K562 (cell line): ENCODE results near the gene ANP32B. TPM values are rescaled to one million over a fixed set of nuclear protein-coding genes. Genes with fewer than 3 reads are reported as not detected.

Source experiments
- CBX1 ChIP-seq: sonication (generic); IDR thresholded peaks from 2 replicates; pipeline ENCODE4 v1.6.1; 2016; ENCODE audit warnings: antibody characterized with exemption, low read depth, mild to moderate bottlenecking
- EP300 ChIP-seq: IDR thresholded peaks from 2 replicates; pipeline ENCODE4 v1.6.1; 2012; ENCODE audit warnings: low read length, improper control_type of control experiment
- FOXK2 ChIP-seq, 2 experiments: fragments of 450-650 bp; IDR thresholded peaks in 1 of 2; conservative IDR thresholded peaks in 1 of 2; 2 replicates each; pipeline ENCODE4 v1.6.1; 2016; ENCODE audit warnings: low read depth in 2 of 2, mild to moderate bottlenecking in 1 of 2
- GMEB1 ChIP-seq: fragments of 250-450 bp; sonication (Bioruptor Pico); IDR thresholded peaks from 2 replicates; pipeline ENCODE4 v1.4.0; 2020; ENCODE audit warnings: mild to moderate bottlenecking
- KDM4B ChIP-seq, 2 experiments: fragments of 450-650 bp in 1 of 2; sonication (generic) in 1 of 2; IDR thresholded peaks; 2 replicates each; pipeline ENCODE4 v1.6.1; 2016 to 2017; ENCODE audit warnings: borderline replicate concordance in 2 of 2, antibody characterized with exemption in 1 of 2, low read depth in 1 of 2, mild to moderate bottlenecking in 1 of 2
- L3MBTL2 ChIP-seq: fragments of 450-650 bp; IDR thresholded peaks from 2 replicates; pipeline ENCODE4 v1.6.1; 2016; ENCODE audit warnings: mild to moderate bottlenecking, moderate library complexity
- MAFF ChIP-seq: IDR thresholded peaks from 2 replicates; pipeline ENCODE4 v1.6.1; 2012; ENCODE audit warnings: low read length, improper control_type of control experiment
- MLX ChIP-seq, 2 experiments: fragments of 450-650 bp in 1 of 2; sonication (generic) in 1 of 2; formaldehyde crosslinking; conservative IDR thresholded peaks; 2 replicates each; pipeline versions ENCODE4 v1.4.0 to v1.8.1; 2020 to 2022; ENCODE audit warnings: mild to moderate bottlenecking in 1 of 2, missing genetic modification reagents in 1 of 2
- NCOA4 ChIP-seq: fragments of 450-650 bp; IDR thresholded peaks from 2 replicates; pipeline ENCODE4 v1.6.1; 2018; ENCODE audit warnings: mild to moderate bottlenecking; ENCODE audit not compliant: partially characterized antibody
- NKRF ChIP-seq: fragments of 450-650 bp; IDR thresholded peaks from 2 replicates; pipeline ENCODE4 v1.6.1; 2016; ENCODE audit warnings: borderline replicate concordance
- PHB ChIP-seq: fragments of 250-450 bp; sonication (Bioruptor Pico); IDR thresholded peaks from 2 replicates; pipeline ENCODE4 v1.5.0; 2021
- POLR2A ChIP-seq: fragments of 450-650 bp; conservative IDR thresholded peaks from 2 replicates; pipeline ENCODE4 v1.6.1; 2016
- POLR2AphosphoS2 ChIP-seq: IDR thresholded peaks from 2 replicates; pipeline ENCODE4 v1.6.1; 2012; ENCODE audit warnings: low read length, improper control_type of control experiment
- POLR2G ChIP-seq: fragments of 200-400 bp; formaldehyde crosslinking; IDR thresholded peaks from 2 replicates; pipeline ENCODE4 v1.6.1; 2017; ENCODE audit warnings: low read depth, mild to moderate bottlenecking, antibody characterized with exemption, low read length, moderate library complexity
- PREB ChIP-seq: sonication (generic); formaldehyde crosslinking; IDR thresholded peaks from 2 replicates; pipeline ENCODE4 v1.8.1; 2023; ENCODE audit warnings: mild to moderate bottlenecking, missing genetic modification reagents
- PRPF4 ChIP-seq: fragments of 200-400 bp; formaldehyde crosslinking; IDR thresholded peaks from one replicate; pipeline ENCODE4 v1.6.1; 2017; ENCODE audit warnings: low read length, low read depth, mild to moderate bottlenecking; ENCODE audit not compliant: insufficient read depth, poor library complexity, severe bottlenecking
- RUNX1 ChIP-seq: sonication (generic); IDR thresholded peaks from 2 replicates; pipeline ENCODE4 v1.6.1; 2016; ENCODE audit warnings: antibody characterized with exemption, low read depth
- TAF15 ChIP-seq: fragments of 200-400 bp; formaldehyde crosslinking; IDR thresholded peaks from 2 replicates; pipeline ENCODE4 v1.6.1; 2017; ENCODE audit warnings: mild to moderate bottlenecking, low read depth, low read length, moderate library complexity
- XRCC5 ChIP-seq: fragments of 200-400 bp; formaldehyde crosslinking; IDR thresholded peaks from 2 replicates; pipeline ENCODE4 v1.6.1; 2017; ENCODE audit warnings: low read depth, mild to moderate bottlenecking, low read length
- ZNF24 ChIP-seq: fragments of 450-650 bp; IDR thresholded peaks from 2 replicates; pipeline ENCODE4 v1.6.1; 2016
- ZNF311 ChIP-seq: fragments of 250-450 bp; sonication (Bioruptor Pico); IDR thresholded peaks from 2 replicates; pipeline ENCODE4 v1.4.0; 2020; ENCODE audit warnings: mild to moderate bottlenecking, moderate library complexity
- polyA plus RNA-seq, 8 experiments: library from polyadenylated mRNA; depleted of rRNA in 4 of 8; stranded (reverse) in 5 of 8; unstranded in 3 of 8; fragments of >200 nt; fragmentation: Nextera tagmentation in 2 of 8; fragmentation: Illumina TruSeq in 1 of 8; extraction: Ambion mirVana in 2 of 8; extraction: Trizol in 1 of 8; gene quantifications; 2 replicates each; pipeline versions ENCODE4 v1.2.1 to v1.2.3, GENCODE V29; 2011 to 2014; ENCODE audit warnings: inconsistent platforms in 1 of 8, missing spikeins in 1 of 8
- total RNA-seq, 7 experiments: library from RNA; depleted of rRNA in 6 of 7; stranded (reverse); fragments of >200 nt in 6 of 7; fragmentation: Illumina TruSeq in 2 of 7; extraction: Trizol in 2 of 7; gene quantifications; 2 replicates each; pipeline versions ENCODE4 v1.2.1 to v1.2.3, GENCODE V29; 2011 to 2021; ENCODE audit warnings: low replicate concordance in 1 of 7
- TF ChIP-seq, protein P1 (sequence below): fragments of 450-650 bp; formaldehyde crosslinking; IDR thresholded peaks from 2 replicates; pipeline ENCODE4 v1.4.0; 2022; ENCODE audit warnings: mild to moderate bottlenecking, moderate library complexity

The ANP32B gene
- total and polyA plus RNA-seq, 9 of the 15 experiments (the other 6 are each of a cell fraction or from before 2014, with no cell fraction given) = 68.9 to 815 (median 141) TPM

GRCh38 chr9:97982683-97983588 lies at the start of gene ANP32B (continued):
- TF ChIP-seq PREB (peak; percentile 95; the same call in 1 of the 2 replicates), TAF15 (no peak), GMEB1 (CRISPR knock-in tag) (peak; percentile 85), POLR2A (peak; percentile 78), ZNF24 (no peak), XRCC5 (0 out of 2 replicates have a peak, but pooled peaks have one; percentile 16), NKRF (peak; percentile 54; the same call in 1 of the 2 replicates), MAFF (no peak), ZNF311 (CRISPR knock-in tag) (no peak), MLX (CRISPR knock-in tag; conservative IDR thresholded peaks at IDR 0.05) (no peak), EP300 (peak; percentile 66; the same call in 1 of the 2 replicates), POLR2AphosphoS2 (no peak; the same call in 1 of the 2 replicates), NCOA4 (no peak), FOXK2 (conservative IDR thresholded peaks at IDR 0.05 in 1 of 2, IDR thresholded peaks at IDR 0.05 in 1 of 2; ENCODE audit: low read depth in 2 of 2) (no peak), PHB (CRISPR knock-in tag) (peak; percentile 97), KDM4B (IDR thresholded peaks at IDR 0.05; ENCODE audit: borderline replicate concordance in 2 of 2, low read depth in 1 of 2) (peak in 1 of 2 experiments; percentile 81; a peak in 1 of 4 replicates), CBX1 (peak; percentile 61), L3MBTL2 (peak; percentile 97), POLR2G (peak; percentile 90), RUNX1 (no peak), PRPF4 (no peak)
- TF ChIP-seq, protein P1, sequence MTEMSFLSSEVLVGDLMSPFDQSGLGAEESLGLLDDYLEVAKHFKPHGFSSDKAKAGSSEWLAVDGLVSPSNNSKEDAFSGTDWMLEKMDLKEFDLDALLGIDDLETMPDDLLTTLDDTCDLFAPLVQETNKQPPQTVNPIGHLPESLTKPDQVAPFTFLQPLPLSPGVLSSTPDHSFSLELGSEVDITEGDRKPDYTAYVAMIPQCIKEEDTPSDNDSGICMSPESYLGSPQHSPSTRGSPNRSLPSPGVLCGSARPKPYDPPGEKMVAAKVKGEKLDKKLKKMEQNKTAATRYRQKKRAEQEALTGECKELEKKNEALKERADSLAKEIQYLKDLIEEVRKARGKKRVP (CRISPR knock-in tag) = peak; percentile 99
